Mucosa of stomach (tissue), 1 donor: ENCODE data around the gene TMEM120B.

Experiments
- H3K27me3 ChIP-seq: one replicate; pipeline ENCODE4 v1.7.0; 2013; ENCODE audit warnings: mild to moderate bottlenecking, low read length; ENCODE audit not compliant: control insufficient read depth, insufficient read depth
- H3K36me3 ChIP-seq: one replicate; pipeline ENCODE4 v1.7.0; 2013; ENCODE audit warnings: low read length; ENCODE audit not compliant: control insufficient read depth, insufficient read depth
- H3K4me1 ChIP-seq: one replicate; pipeline ENCODE4 v1.7.0; 2013; ENCODE audit warnings: mild to moderate bottlenecking, low read length; ENCODE audit not compliant: control insufficient read depth, insufficient read depth
- H3K4me3 ChIP-seq: one replicate; pipeline ENCODE4 v1.7.0; 2013; ENCODE audit warnings: low read length
- H3K9ac ChIP-seq: one replicate; pipeline ENCODE4 v1.7.0; 2013; ENCODE audit warnings: mild to moderate bottlenecking, low read length, moderate library complexity
- H3K9me3 ChIP-seq: one replicate; pipeline ENCODE4 v1.7.0; 2013; ENCODE audit warnings: mild to moderate bottlenecking, low read length, moderate library complexity; ENCODE audit not compliant: control insufficient read depth
- donor health status: Pancreatic carcinoma.

The TMEM120B gene

GRCh38 chr12:121770388-121770787 lies 57.8 kb downstream of the TMEM120B start:
- Histone ChIP-seq H3K4me3 (no peak overlapping the region), H3K9ac (no peak overlapping the region), H3K9me3 (no peaks in the 10 kb centered on the region), H3K36me3 (no peaks in the 10 kb centered on the region), H3K27me3 (no peaks in the 10 kb centered on the region), H3K4me1 (peaks cover 17% of the 10 kb centered on the region)

GRCh38 chr12:121770813-121771625 lies 58.5 kb downstream of the TMEM120B start:
- peaks cover 14% of the 10 kb centered on the region for H3K4me1 ChIP-seq
- H3K4me3 ChIP-seq: no peak overlapping the region
- H3K9ac ChIP-seq: no peak overlapping the region
- no peaks in the 10 kb centered on the region for H3K27me3 ChIP-seq
- H3K36me3 ChIP-seq: no peaks in the 10 kb centered on the region
- H3K9me3 ChIP-seq: no peaks in the 10 kb centered on the region

GRCh38 chr12:121773011-121773777 lies 60.6 kb downstream of the TMEM120B start:
- Histone ChIP-seq H3K4me3 (no peak overlapping the region), H3K27me3 (no peaks in the 10 kb centered on the region), H3K9ac (no peak overlapping the region)

GRCh38 chr12:121774968-121775474 lies 62.5 kb downstream of the TMEM120B start:
- peaks cover 15% of the 10 kb centered on the region for H3K4me1 ChIP-seq
- H3K27me3 ChIP-seq: no peaks in the 10 kb centered on the region
- no peak overlapping the region for H3K9ac ChIP-seq
- H3K9me3 ChIP-seq: no peaks in the 10 kb centered on the region
- no peaks in the 10 kb centered on the region for H3K36me3 ChIP-seq
- no peak overlapping the region for H3K4me3 ChIP-seq

More at GRCh38 chr12:121773011-121773777, 60.6 kb downstream of the TMEM120B start:
- Histone ChIP-seq H3K36me3 (no peaks in the 10 kb centered on the region), H3K9me3 (no peaks in the 10 kb centered on the region), H3K4me1 (peaks cover 15% of the 10 kb centered on the region)

GRCh38 chr12:121775501-121775900 lies 62.9 kb downstream of the TMEM120B start:
- H3K9ac ChIP-seq: no peak overlapping the region
- no peaks in the 10 kb centered on the region for H3K9me3 ChIP-seq
- peaks cover 15% of the 10 kb centered on the region for H3K4me1 ChIP-seq
- H3K36me3 ChIP-seq: no peaks in the 10 kb centered on the region
- H3K4me3 ChIP-seq: no peak overlapping the region
- H3K27me3 ChIP-seq: no peaks in the 10 kb centered on the region

GRCh38 chr12:121776190-121777098 lies 63.9 kb downstream of the TMEM120B start:
- H3K4me1 ChIP-seq: peaks cover 15% of the 10 kb centered on the region
- H3K27me3 ChIP-seq: no peaks in the 10 kb centered on the region
- no peaks in the 10 kb centered on the region for H3K9me3 ChIP-seq
- no peak overlapping the region for H3K4me3 ChIP-seq
- H3K36me3 ChIP-seq: no peaks in the 10 kb centered on the region
- H3K9ac ChIP-seq: no peak overlapping the region

- Histone ChIP-seq H3K9me3 (no peaks in the 10 kb centered on the region), H3K4me1 (peaks cover 13% of the 10 kb centered on the region), H3K27me3 (no peaks in the 10 kb centered on the region), H3K36me3 (no peaks in the 10 kb centered on the region), H3K9ac (no peak overlapping the region), H3K4me3 (no peak overlapping the region)
Observed at GRCh38 chr12:121778567-121779421, 66.2 kb downstream of the TMEM120B start.

GRCh38 chr12:121779422-121779895 lies 66.9 kb downstream of the TMEM120B start:
- H3K4me3 ChIP-seq: no peak overlapping the region
- no peaks in the 10 kb centered on the region for H3K36me3 ChIP-seq
- no peaks in the 10 kb centered on the region for H3K9me3 ChIP-seq
- H3K4me1 ChIP-seq: peaks cover 20% of the 10 kb centered on the region
- H3K27me3 ChIP-seq: no peaks in the 10 kb centered on the region
- H3K9ac ChIP-seq: no peak overlapping the region

- no peaks in the 10 kb centered on the region for H3K9me3 ChIP-seq
- peaks cover 27% of the 10 kb centered on the region for H3K4me1 ChIP-seq
- no peaks in the 10 kb centered on the region for H3K27me3 ChIP-seq
- no peak overlapping the region for H3K4me3 ChIP-seq
- no peak overlapping the region for H3K9ac ChIP-seq
- no peaks in the 10 kb centered on the region for H3K36me3 ChIP-seq
Observed at GRCh38 chr12:121780429-121780828, 67.9 kb downstream of the TMEM120B start.

- Histone ChIP-seq H3K9me3 (no peaks in the 10 kb centered on the region), H3K4me1 (peaks cover 26% of the 10 kb centered on the region), H3K4me3 (no peak overlapping the region), H3K27me3 (no peaks in the 10 kb centered on the region), H3K36me3 (no peaks in the 10 kb centered on the region), H3K9ac (no peak overlapping the region)
Observed at GRCh38 chr12:121781484-121781997, 69.0 kb downstream of the TMEM120B start.
